ENCODE data around the gene BCAR1.

DNA sequence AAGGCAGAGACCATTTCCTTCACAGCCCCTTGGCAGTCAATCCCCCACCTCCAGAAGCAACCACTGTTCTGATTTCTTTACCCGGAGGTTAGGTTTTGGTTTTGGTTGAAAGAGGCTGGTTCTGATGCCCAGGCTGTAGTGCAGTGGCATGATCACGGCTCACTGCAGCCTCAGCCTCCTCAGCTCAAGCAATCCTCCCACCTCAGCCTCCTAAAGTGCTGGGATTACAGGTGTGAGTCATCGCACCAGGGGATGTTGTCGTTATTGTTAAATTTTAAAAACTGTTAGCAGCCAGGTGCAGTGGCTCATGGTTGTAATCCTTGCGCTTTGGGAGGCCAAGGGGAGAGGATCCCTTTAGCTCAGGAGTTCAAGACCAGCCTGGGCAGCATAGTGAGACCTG is 41.5 kb downstream of the BCAR1 start:
- TF ChIP-seq, protein P1, sequence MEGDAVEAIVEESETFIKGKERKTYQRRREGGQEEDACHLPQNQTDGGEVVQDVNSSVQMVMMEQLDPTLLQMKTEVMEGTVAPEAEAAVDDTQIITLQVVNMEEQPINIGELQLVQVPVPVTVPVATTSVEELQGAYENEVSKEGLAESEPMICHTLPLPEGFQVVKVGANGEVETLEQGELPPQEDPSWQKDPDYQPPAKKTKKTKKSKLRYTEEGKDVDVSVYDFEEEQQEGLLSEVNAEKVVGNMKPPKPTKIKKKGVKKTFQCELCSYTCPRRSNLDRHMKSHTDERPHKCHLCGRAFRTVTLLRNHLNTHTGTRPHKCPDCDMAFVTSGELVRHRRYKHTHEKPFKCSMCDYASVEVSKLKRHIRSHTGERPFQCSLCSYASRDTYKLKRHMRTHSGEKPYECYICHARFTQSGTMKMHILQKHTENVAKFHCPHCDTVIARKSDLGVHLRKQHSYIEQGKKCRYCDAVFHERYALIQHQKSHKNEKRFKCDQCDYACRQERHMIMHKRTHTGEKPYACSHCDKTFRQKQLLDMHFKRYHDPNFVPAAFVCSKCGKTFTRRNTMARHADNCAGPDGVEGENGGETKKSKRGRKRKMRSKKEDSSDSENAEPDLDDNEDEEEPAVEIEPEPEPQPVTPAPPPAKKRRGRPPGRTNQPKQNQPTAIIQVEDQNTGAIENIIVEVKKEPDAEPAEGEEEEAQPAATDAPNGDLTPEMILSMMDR (conservative IDR thresholded peaks at IDR 0.05), result no peak
- no peak for TF ChIP-seq ZFX (IDR thresholded peaks at IDR 0.05)
